Activated CD8-positive, alpha-beta T cell treated with anti-CD3 and anti-CD28 coated beads for 36 hours (primary cell): ENCODE results near the gene GCM1. TPM values are rescaled to one million over a fixed set of nuclear protein-coding genes. Genes with fewer than 3 reads are reported as not detected.

Experiments
- ATAC-seq: fragments of 200-7000 bp; cut with Tn5 transposase; one replicate; pipeline ENCODE4 v1.10.0; 2021; ENCODE audit warnings: mild to moderate bottlenecking, moderate library complexity
- CTCF ChIA-PET: fragments of 350-600 bp; sonication (Branson Sonifier 250); formaldehyde crosslinking; loops from one replicate; lab custom pipeline; 2021; ENCODE audit warnings: antibody characterized with exemption; lab: Charles Lee
- POLR2A ChIA-PET: fragments of 350-600 bp; sonication (Branson Sonifier 250); formaldehyde crosslinking; loops from one replicate; lab custom pipeline; 2021; ENCODE audit warnings: antibody characterized with exemption; lab: Charles Lee
- DNase-seq: peaks from one replicate; pipeline ENCODE4 v3.0.0-alpha.2; 2020
- H3K27ac Mint-ChIP-seq: one replicate; pipeline ENCODE4 v1.8.0; 2021; ENCODE audit warnings: mild to moderate bottlenecking, mixed read lengths
- H3K27me3 Mint-ChIP-seq: one replicate; pipeline ENCODE4 v1.8.0; 2021; ENCODE audit warnings: mixed read lengths
- H3K36me3 Mint-ChIP-seq: one replicate; pipeline ENCODE4 v1.8.0; 2021; ENCODE audit warnings: low read depth, mixed read lengths
- H3K4me1 Mint-ChIP-seq: one replicate; pipeline ENCODE4 v1.8.0; 2021; ENCODE audit warnings: low read depth, mixed read lengths
- H3K4me3 Mint-ChIP-seq: one replicate; pipeline ENCODE4 v1.8.0; 2021; ENCODE audit warnings: mild to moderate bottlenecking, moderate library complexity, mixed read lengths
- H3K9me3 Mint-ChIP-seq: one replicate; pipeline ENCODE4 v1.8.0; 2021; ENCODE audit warnings: mixed read lengths
- intact Hi-C: fragments of 100-400 bp; cut with micrococcal nuclease; formaldehyde crosslinking; loops from one replicate; pipeline ENCODE4 v1.10.0; 2022
- total RNA-seq, 2 experiments: library from RNA; stranded (reverse); gene quantifications; one replicate each; pipeline ENCODE4 v1.2.3, GENCODE V29; 2021
- TF ChIP-seq, protein P1 (sequence below): fragments of 200-600 bp; IDR thresholded peaks from one replicate; pipeline ENCODE4 v1.8.0; 2022; ENCODE audit warnings: antibody characterized with exemption, mild to moderate bottlenecking

GCM1 gene
- total RNA-seq, 2 experiments from 2014 or later = not detected

DNA sequence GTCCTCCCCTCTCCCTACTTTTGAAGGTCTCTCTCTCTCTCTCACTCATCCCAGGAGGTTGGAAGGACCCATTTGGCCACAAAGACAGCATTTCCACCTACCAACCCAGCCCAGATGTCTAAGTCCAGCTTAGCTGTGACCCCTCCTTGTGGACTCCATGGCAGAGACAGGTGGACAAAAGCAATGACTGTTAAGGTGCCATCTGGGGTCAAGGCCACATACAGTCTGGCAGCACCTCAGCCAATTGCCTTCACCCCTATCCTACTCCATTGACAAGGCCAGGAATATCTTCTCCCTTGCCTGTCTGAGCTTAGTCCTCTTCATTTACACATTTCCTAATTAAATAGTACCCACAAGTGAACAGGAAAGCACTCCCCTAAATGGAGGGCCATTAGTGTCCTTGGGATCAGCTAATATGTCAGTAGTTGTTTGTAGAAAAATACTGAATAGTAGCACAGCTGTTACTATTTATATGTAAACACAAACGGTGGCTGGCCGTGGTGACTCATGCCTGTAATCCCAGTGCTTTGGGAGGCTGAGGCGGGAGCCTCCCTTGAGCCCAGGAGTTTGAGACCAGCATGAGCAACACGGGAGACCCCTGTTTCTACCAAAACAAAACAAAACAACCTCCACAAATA, 28.8 kb downstream of the GCM1 start:
- no peaks in the 10 kb centered on the region for H3K4me1 Mint-ChIP-seq
- CTCF ChIA-PET = interaction anchor here (1.4 kb wide), 1 partner anchor 13 kb away, joined by 4 read pairs; no protein-coding TSS in a partner anchor
- no peak overlapping the region for H3K4me3 Mint-ChIP-seq
- no peaks in the 10 kb centered on the region for H3K27me3 Mint-ChIP-seq
- DNase-seq (no peak), ATAC-seq (no peak)
- H3K36me3 Mint-ChIP-seq = no peaks in the 10 kb centered on the region
- POLR2A ChIA-PET = interaction anchor here (0.9 kb wide), 1 partner anchor 164 kb away, joined by 3 read pairs; no protein-coding TSS in a partner anchor
- TF ChIP-seq, protein P1, sequence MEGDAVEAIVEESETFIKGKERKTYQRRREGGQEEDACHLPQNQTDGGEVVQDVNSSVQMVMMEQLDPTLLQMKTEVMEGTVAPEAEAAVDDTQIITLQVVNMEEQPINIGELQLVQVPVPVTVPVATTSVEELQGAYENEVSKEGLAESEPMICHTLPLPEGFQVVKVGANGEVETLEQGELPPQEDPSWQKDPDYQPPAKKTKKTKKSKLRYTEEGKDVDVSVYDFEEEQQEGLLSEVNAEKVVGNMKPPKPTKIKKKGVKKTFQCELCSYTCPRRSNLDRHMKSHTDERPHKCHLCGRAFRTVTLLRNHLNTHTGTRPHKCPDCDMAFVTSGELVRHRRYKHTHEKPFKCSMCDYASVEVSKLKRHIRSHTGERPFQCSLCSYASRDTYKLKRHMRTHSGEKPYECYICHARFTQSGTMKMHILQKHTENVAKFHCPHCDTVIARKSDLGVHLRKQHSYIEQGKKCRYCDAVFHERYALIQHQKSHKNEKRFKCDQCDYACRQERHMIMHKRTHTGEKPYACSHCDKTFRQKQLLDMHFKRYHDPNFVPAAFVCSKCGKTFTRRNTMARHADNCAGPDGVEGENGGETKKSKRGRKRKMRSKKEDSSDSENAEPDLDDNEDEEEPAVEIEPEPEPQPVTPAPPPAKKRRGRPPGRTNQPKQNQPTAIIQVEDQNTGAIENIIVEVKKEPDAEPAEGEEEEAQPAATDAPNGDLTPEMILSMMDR = no peak
- H3K9me3 Mint-ChIP-seq = peaks cover 4% of the 10 kb centered on the region
- H3K27ac Mint-ChIP-seq = no peak overlapping the region
- intact Hi-C loops = no loop called here

GRCh38 chr6:53119349-53119748, 29.3 kb downstream of the GCM1 start:
- DNase-seq (no peak), ATAC-seq (no peak)
- Mint-ChIP-seq H3K4me1 (no peaks in the 10 kb centered on the region), H3K27me3 (no peaks in the 10 kb centered on the region), H3K4me3 (no peak overlapping the region), H3K27ac (no peak overlapping the region), H3K36me3 (no peaks in the 10 kb centered on the region), H3K9me3 (peaks cover 7% of the 10 kb centered on the region)
- CTCF ChIA-PET = interaction anchor here (1.4 kb wide), 1 partner anchor 13 kb away, joined by 4 read pairs; no protein-coding TSS in a partner anchor
- TF ChIP-seq, protein P1 = no peak
- POLR2A ChIA-PET = interaction anchor here (0.9 kb wide), 1 partner anchor 165 kb away, joined by 3 read pairs; no protein-coding TSS in a partner anchor
- intact Hi-C loops = no loop called here

DNA sequence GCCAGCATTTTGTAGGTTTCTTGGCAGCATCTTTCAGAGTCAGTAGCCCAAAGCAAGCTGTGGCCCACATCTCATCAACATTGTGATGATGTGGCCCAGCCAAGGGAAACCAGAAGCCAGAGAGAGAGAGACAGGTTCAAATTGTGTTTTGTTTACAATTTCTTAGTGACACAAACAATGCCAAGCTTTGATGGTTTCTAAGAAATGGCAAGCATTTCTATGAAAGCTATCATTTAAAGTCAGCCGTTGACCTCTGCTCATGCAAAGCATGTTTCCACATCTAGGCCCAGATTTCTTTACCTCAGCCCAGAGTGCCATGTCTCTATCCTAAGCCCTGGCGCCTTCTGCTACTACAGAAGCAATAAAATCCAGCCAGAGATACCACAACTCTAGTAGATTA, 32.9 kb downstream of the GCM1 start:
- TF ChIP-seq, protein P1 = no peak
- Mint-ChIP-seq H3K4me1 (peaks cover 7% of the 10 kb centered on the region), H3K9me3 (peaks cover 7% of the 10 kb centered on the region), H3K27ac (no peak overlapping the region), H3K27me3 (no peaks in the 10 kb centered on the region), H3K36me3 (no peaks in the 10 kb centered on the region), H3K4me3 (no peak overlapping the region)
- no peak for DNase-seq
- intact Hi-C loops = no loop called here
- ATAC-seq = no peak
- CTCF ChIA-PET = no interaction called here
- POLR2A ChIA-PET = interaction anchor here (0.6 kb wide), 1 partner anchor 194 kb away, joined by 3 read pairs; no protein-coding TSS in a partner anchor

DNA sequence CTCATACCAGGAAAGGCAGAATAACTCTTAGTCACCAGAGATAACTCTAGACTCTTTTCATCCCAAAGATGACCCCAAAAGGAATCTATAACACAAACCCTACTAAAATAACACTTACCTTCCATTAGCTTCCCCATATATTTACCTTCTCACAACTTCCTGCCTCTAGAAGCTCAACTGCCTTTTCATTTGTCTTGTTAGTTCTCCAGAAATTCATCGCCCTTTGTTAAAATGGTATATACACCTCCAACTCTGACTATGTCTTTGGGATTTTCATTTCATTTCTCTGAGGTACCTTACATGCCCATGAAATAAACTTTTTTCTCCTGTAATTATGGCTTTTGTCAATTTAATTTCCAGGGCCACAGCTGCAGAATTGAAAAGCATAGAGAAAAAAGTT, 33.5 kb downstream of the GCM1 start:
- Mint-ChIP-seq H3K36me3 (no peaks in the 10 kb centered on the region), H3K4me3 (no peak overlapping the region), H3K4me1 (peaks cover 7% of the 10 kb centered on the region), H3K27me3 (no peaks in the 10 kb centered on the region), H3K27ac (no peak overlapping the region), H3K9me3 (peaks cover 7% of the 10 kb centered on the region)
- ChIA-PET POLR2A (no interaction called here), CTCF (interaction anchor here (0.7 kb wide), 1 partner anchor 369 kb away, joined by 3 read pairs; no protein-coding TSS in a partner anchor)
- intact Hi-C loops = no loop called here
- ATAC-seq (no peak), DNase-seq (no peak)
- TF ChIP-seq, protein P1 = no peak

GRCh38 chr6:53113742-53114141, 34.9 kb downstream of the GCM1 start:
- no peak for ATAC-seq
- TF ChIP-seq, protein P1 = no peak
- Mint-ChIP-seq H3K36me3 (no peaks in the 10 kb centered on the region), H3K9me3 (peaks cover 7% of the 10 kb centered on the region), H3K4me3 (no peak overlapping the region), H3K27ac (no peak overlapping the region), H3K4me1 (peaks cover 7% of the 10 kb centered on the region), H3K27me3 (no peaks in the 10 kb centered on the region)
- ChIA-PET CTCF (no interaction called here), POLR2A (interaction anchor here (1.3 kb wide), 2 partner anchors 12 to 19 kb away, joined by 4 read pairs; no protein-coding TSS in a partner anchor)
- intact Hi-C loops = no loop called here
- no peak for DNase-seq
